Measurements from ENCODE around the gene POLR2B.

DNA sequence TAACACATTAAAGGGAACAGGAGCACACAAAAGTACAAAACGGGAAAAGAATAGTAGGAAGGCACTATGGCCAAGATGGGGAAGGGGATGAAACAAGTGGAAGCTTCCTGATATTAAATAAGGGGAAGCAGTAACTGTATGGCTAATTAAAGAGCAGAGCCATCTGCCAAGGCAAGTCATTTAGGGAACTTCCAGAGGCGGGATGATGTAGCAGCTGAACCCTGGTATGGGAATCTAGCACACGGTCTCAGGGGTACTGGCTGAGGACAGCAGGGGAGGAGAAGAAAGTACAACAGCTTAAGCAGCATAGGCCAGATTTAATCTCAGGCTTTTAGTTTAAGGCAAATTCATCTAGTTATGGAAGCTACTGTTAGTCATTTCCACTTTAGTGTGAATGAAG is 72.4 kb downstream of the POLR2B start:
- TF ChIP-seq, protein P1, sequence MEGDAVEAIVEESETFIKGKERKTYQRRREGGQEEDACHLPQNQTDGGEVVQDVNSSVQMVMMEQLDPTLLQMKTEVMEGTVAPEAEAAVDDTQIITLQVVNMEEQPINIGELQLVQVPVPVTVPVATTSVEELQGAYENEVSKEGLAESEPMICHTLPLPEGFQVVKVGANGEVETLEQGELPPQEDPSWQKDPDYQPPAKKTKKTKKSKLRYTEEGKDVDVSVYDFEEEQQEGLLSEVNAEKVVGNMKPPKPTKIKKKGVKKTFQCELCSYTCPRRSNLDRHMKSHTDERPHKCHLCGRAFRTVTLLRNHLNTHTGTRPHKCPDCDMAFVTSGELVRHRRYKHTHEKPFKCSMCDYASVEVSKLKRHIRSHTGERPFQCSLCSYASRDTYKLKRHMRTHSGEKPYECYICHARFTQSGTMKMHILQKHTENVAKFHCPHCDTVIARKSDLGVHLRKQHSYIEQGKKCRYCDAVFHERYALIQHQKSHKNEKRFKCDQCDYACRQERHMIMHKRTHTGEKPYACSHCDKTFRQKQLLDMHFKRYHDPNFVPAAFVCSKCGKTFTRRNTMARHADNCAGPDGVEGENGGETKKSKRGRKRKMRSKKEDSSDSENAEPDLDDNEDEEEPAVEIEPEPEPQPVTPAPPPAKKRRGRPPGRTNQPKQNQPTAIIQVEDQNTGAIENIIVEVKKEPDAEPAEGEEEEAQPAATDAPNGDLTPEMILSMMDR (IDR thresholded peaks at IDR 0.05; ENCODE audit: low read length): no peak
- no peak for TF ChIP-seq EZH2phosphoT487 (IDR thresholded peaks at IDR 0.05; ENCODE audit: low read length)
